PC-3 (cell line): Measurements from ENCODE around the gene HOXA9. TPM values are rescaled to one million over a fixed set of nuclear protein-coding genes. Genes with fewer than 3 reads are reported as not detected.

ENCODE experiments used
- ATAC-seq: fragments of 200-7000 bp; cut with Tn5 transposase; 2 replicates; pipeline ENCODE4 v1.9.1; 2020; ENCODE audit warnings: mild to moderate bottlenecking, moderate library complexity
- BruUV-seq: library from RNA; stranded (reverse); fragments of 400-500 nt; replicated peaks from 2 replicates; lab custom pipeline; 2021; lab: Mats Ljungman, UMichigan
- CTCF ChIA-PET: fragments of 300-600 bp; sonication (Branson Sonifier 250); formaldehyde crosslinking; loops from one replicate; lab custom pipeline; 2022; ENCODE audit warnings: antibody characterized with exemption; lab: Charles Lee
- POLR2A ChIA-PET: fragments of 300-600 bp; sonication (Branson Sonifier 250); formaldehyde crosslinking; loops from one replicate; lab custom pipeline; 2022; ENCODE audit warnings: antibody characterized with exemption; ENCODE audit not compliant: unreplicated experiment; lab: Charles Lee
- DNase-seq: peaks from one replicate; pipeline ENCODE4 v3.0.0-alpha.2; 2015
- H2AFZ ChIP-seq: fragments of 300-600 bp; sonication (generic); 2 replicates; pipeline ENCODE4 v1.6.0; 2016; ENCODE audit warnings: antibody characterized with exemption, low read length
- H3F3A ChIP-seq: fragments of 300-600 bp; sonication (generic); one replicate; pipeline ENCODE4 v1.6.0; 2017; ENCODE audit warnings: antibody characterized with exemption, low read length, control low read depth, mild to moderate bottlenecking; ENCODE audit not compliant: unreplicated experiment
- H3K27ac ChIP-seq: fragments of 300-600 bp; sonication (generic); 2 replicates; pipeline ENCODE4 v1.5.1; 2016; ENCODE audit warnings: mild to moderate bottlenecking, low read length
- H3K27me3 ChIP-seq: fragments of 300-600 bp; sonication (generic); 2 replicates; pipeline ENCODE4 v1.6.1; 2016; ENCODE audit warnings: low read length, mixed read lengths
- H3K36me3 ChIP-seq: fragments of 300-600 bp; sonication (generic); 2 replicates; pipeline ENCODE4 v1.6.1; 2016; ENCODE audit warnings: low read depth, mixed run types, low read length, mixed read lengths
- H3K4me1 ChIP-seq: fragments of 300-600 bp; sonication (generic); 2 replicates; pipeline ENCODE4 v1.5.1; 2016; ENCODE audit warnings: low read length; ENCODE audit not compliant: insufficient read depth
- H3K4me2 ChIP-seq: fragments of 300-600 bp; sonication (generic); 2 replicates; pipeline ENCODE4 v1.6.0; 2016; ENCODE audit warnings: low read length
- H3K4me3 ChIP-seq: fragments of 300-600 bp; sonication (generic); 2 replicates; pipeline ENCODE4 v1.5.1; 2016; ENCODE audit warnings: mild to moderate bottlenecking, low read length, mixed read lengths
- H3K79me2 ChIP-seq: fragments of 300-600 bp; sonication (generic); 2 replicates; pipeline ENCODE4 v1.6.1; 2017; ENCODE audit warnings: low read length, mixed read lengths
- H3K9ac ChIP-seq: fragments of 300-600 bp; sonication (generic); 2 replicates; pipeline ENCODE4 v1.6.0; 2016; ENCODE audit warnings: mild to moderate bottlenecking, low read length
- H3K9me2 ChIP-seq: fragments of 300-600 bp; sonication (generic); replicated peaks from 2 replicates; pipeline ENCODE4 v1.6.1; 2016; ENCODE audit warnings: mixed run types, low read length, mixed read lengths
- H3K9me3 ChIP-seq: fragments of 300-600 bp; sonication (generic); 2 replicates; pipeline ENCODE4 v1.6.1; 2016; ENCODE audit warnings: low read length, mixed read lengths
- H4K20me1 ChIP-seq: fragments of 300-600 bp; sonication (generic); 2 replicates; pipeline ENCODE4 v1.6.1; 2016; ENCODE audit warnings: low read length, mixed read lengths
- EZH2 ChIP-seq: fragments of 300-600 bp; sonication (generic); IDR thresholded peaks from one replicate; pipeline ENCODE4 v1.6.1; 2017; ENCODE audit warnings: antibody characterized with exemption, mild to moderate bottlenecking, low read length; ENCODE audit not compliant: unreplicated experiment
- EZH2phosphoT487 ChIP-seq: fragments of 300-600 bp; sonication (generic); IDR thresholded peaks from 2 replicates; pipeline ENCODE4 v1.6.1; 2018; ENCODE audit warnings: mild to moderate bottlenecking, antibody characterized with exemption, low read length, borderline replicate concordance
- intact Hi-C: fragments of 100-400 bp; cut with micrococcal nuclease; formaldehyde crosslinking; loops from 2 replicates; pipeline ENCODE4 v1.9.0; 2023
- total RNA-seq: library from RNA; depleted of rRNA; stranded (reverse); fragments of >200 nt; gene quantifications from 2 replicates; pipeline ENCODE4 v1.2.3, GENCODE V29; 2014
- TF ChIP-seq, protein P1 (sequence below): fragments of 300-600 bp; sonication (generic); conservative IDR thresholded peaks from 2 replicates; pipeline ENCODE4 v1.5.1; 2017; ENCODE audit warnings: antibody characterized with exemption, low read depth, mild to moderate bottlenecking, low read length

Gene HOXA9
- total RNA-seq, 1 experiment from 2014 or later: 69.0 TPM

- Histone ChIP-seq H3K9ac (no peak overlapping the region), H3K9me3 (no peaks in the 10 kb centered on the region), H3F3A (peaks cover 2% of the 10 kb centered on the region), H3K27ac (no peak overlapping the region), H3K79me2 (peaks cover 21% of the 10 kb centered on the region), H3K27me3 (no peaks in the 10 kb centered on the region), H3K36me3 (peaks cover 4% of the 10 kb centered on the region), H2AFZ (no peak overlapping the region), H4K20me1 (peaks cover 5% of the 10 kb centered on the region), H3K4me1 (peaks cover 25% of the 10 kb centered on the region), H3K4me3 (no peak overlapping the region), H3K9me2 (no peaks in the 10 kb centered on the region), H3K4me2 (no peak overlapping the region)
- BruUV-seq: no TSS peak
- no peak for ATAC-seq
- intact Hi-C loops: loop anchor here (2.0 kb wide), 1 partner anchor 59 kb away; no protein-coding TSS in a partner anchor
- ChIA-PET POLR2A (no interaction called here), CTCF (interaction anchor here (0.6 kb wide), 1 partner anchor 9 kb away, joined by 3 read pairs; no protein-coding TSS in a partner anchor)
- TF ChIP-seq, protein P1, sequence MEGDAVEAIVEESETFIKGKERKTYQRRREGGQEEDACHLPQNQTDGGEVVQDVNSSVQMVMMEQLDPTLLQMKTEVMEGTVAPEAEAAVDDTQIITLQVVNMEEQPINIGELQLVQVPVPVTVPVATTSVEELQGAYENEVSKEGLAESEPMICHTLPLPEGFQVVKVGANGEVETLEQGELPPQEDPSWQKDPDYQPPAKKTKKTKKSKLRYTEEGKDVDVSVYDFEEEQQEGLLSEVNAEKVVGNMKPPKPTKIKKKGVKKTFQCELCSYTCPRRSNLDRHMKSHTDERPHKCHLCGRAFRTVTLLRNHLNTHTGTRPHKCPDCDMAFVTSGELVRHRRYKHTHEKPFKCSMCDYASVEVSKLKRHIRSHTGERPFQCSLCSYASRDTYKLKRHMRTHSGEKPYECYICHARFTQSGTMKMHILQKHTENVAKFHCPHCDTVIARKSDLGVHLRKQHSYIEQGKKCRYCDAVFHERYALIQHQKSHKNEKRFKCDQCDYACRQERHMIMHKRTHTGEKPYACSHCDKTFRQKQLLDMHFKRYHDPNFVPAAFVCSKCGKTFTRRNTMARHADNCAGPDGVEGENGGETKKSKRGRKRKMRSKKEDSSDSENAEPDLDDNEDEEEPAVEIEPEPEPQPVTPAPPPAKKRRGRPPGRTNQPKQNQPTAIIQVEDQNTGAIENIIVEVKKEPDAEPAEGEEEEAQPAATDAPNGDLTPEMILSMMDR: no peak
- no peak for TF ChIP-seq EZH2
- no peak for TF ChIP-seq EZH2phosphoT487
- no peak for DNase-seq
These were observed 7.5 kb downstream of the HOXA9 start for GRCh38 chr7:27157702-27158431.

- CTCF ChIA-PET: interaction anchor here (0.6 kb wide), 1 partner anchor 8 kb away, joined by 3 read pairs; no protein-coding TSS in a partner anchor
- H2AFZ ChIP-seq: no peak overlapping the region
- H3F3A ChIP-seq: no peaks in the 10 kb centered on the region
- no peaks in the 10 kb centered on the region for H3K9me3 ChIP-seq
- no peak overlapping the region for H3K27ac ChIP-seq
- no peak overlapping the region for H3K4me2 ChIP-seq
- no TSS peak for BruUV-seq
- intact Hi-C loops: no loop called here
- POLR2A ChIA-PET: no interaction called here
- no peaks in the 10 kb centered on the region for H3K36me3 ChIP-seq
- peaks cover 28% of the 10 kb centered on the region for H3K4me1 ChIP-seq
- no peak overlapping the region for H3K9ac ChIP-seq
- no peaks in the 10 kb centered on the region for H3K9me2 ChIP-seq
- H3K79me2 ChIP-seq: peaks cover 20% of the 10 kb centered on the region
- DNase-seq: no peak
- TF ChIP-seq, protein P1: no peak
- TF ChIP-seq EZH2phosphoT487 (no peak), EZH2 (no peak)
- no peak for ATAC-seq
- H4K20me1 ChIP-seq: no peaks in the 10 kb centered on the region
- H3K27me3 ChIP-seq: no peaks in the 10 kb centered on the region
- H3K4me3 ChIP-seq: no peak overlapping the region
These were observed 8.2 kb downstream of the HOXA9 start for GRCh38 chr7:27156916-27157701.
